ENCODE measurements around the gene INPPL1.

DNA sequence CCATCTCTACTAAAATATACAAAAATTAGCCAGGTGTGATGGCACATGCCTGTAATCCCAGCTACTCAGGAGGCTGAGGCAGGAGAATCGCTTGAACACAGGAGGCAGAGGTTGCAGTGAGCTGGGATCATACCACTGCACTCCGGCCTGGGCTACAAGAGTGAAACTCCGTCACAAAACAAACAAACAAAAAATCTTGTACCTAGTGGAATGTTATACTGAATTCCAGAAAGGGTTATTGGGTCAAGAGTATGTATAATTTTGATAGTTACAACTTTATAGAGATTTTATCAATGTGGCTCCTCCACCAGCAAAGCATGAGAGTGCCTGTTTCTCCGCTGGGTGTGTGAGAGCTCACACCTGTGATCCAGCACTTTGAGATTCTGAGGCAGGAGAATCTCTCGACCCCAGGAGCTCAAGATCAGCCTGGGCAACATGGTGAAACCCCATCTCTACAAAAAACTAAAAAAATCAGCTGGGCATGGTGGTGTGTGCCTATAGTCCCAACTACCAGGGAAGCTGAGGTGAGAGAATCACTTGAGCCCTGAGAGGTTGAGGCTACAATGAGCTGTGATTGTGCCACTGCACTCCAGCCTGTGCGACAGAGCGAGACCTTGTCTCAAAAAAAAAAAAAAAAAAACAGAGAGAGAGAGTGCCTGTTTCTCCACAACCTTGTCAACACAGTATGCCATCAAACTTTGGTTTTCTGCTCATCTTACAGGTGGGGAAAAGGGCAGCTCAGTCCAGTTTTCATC lies 45.3 kb upstream of the INPPL1 start:
- TF ChIP-seq CTCF (conservative IDR thresholded peaks at IDR 0.05; ENCODE audit: low read length) (no peak), EZH2phosphoT487 (IDR thresholded peaks at IDR 0.05; ENCODE audit: borderline replicate concordance, low read depth, low read length) (no peak)
